Measurements from ENCODE around the gene S100A6.

DNA sequence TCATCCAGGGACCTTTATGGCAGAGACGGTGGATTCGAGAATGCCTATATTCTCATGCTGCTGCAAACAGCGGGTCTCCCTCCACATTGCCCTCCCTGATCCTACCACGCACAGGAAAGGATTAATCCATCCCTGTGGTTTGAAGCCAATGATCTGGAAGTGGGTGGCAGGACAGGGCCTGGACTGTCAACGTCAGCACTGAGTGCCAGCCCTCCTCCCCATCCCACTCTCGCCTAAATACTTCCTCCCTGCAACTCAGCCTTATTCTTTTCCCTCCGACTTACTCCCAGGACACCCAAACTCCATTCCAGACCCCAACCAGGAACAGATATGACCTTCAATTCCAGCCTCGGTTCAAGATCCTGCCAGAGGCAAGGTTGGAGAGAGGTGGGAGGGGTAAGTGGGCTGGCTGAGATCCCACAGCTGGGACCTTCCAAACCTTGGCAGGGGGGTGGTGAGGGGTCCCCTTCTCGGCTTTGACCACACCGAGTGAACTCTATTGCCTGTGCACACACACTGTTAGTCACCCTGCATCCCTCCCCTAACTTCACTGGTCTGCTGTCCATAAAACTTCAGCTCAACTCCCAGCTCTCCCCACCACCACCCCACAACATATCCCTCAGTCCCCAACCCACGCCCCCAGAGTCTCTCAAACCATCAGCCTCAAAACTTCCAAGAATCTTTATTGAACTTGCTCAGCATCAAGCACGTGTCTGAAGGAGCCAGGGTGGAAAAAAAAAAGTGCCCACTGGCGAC is 7.3 kb upstream of the S100A6 start:
- TF ChIP-seq, protein P1, sequence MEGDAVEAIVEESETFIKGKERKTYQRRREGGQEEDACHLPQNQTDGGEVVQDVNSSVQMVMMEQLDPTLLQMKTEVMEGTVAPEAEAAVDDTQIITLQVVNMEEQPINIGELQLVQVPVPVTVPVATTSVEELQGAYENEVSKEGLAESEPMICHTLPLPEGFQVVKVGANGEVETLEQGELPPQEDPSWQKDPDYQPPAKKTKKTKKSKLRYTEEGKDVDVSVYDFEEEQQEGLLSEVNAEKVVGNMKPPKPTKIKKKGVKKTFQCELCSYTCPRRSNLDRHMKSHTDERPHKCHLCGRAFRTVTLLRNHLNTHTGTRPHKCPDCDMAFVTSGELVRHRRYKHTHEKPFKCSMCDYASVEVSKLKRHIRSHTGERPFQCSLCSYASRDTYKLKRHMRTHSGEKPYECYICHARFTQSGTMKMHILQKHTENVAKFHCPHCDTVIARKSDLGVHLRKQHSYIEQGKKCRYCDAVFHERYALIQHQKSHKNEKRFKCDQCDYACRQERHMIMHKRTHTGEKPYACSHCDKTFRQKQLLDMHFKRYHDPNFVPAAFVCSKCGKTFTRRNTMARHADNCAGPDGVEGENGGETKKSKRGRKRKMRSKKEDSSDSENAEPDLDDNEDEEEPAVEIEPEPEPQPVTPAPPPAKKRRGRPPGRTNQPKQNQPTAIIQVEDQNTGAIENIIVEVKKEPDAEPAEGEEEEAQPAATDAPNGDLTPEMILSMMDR (conservative IDR thresholded peaks at IDR 0.05; ENCODE audit: low read depth, low read length) = no peak
- TF ChIP-seq EZH2 (IDR thresholded peaks at IDR 0.05; ENCODE audit: low read length, unreplicated experiment) = no peak
- TF ChIP-seq EZH2phosphoT487 (IDR thresholded peaks at IDR 0.05; ENCODE audit: borderline replicate concordance, low read length) = no peak
